ENCODE measurements around the gene ANAPC10.
A peak's percentile ranks its signal among the peaks of the same experiment; 100 is the strongest.

The ANAPC10 gene

DNA sequence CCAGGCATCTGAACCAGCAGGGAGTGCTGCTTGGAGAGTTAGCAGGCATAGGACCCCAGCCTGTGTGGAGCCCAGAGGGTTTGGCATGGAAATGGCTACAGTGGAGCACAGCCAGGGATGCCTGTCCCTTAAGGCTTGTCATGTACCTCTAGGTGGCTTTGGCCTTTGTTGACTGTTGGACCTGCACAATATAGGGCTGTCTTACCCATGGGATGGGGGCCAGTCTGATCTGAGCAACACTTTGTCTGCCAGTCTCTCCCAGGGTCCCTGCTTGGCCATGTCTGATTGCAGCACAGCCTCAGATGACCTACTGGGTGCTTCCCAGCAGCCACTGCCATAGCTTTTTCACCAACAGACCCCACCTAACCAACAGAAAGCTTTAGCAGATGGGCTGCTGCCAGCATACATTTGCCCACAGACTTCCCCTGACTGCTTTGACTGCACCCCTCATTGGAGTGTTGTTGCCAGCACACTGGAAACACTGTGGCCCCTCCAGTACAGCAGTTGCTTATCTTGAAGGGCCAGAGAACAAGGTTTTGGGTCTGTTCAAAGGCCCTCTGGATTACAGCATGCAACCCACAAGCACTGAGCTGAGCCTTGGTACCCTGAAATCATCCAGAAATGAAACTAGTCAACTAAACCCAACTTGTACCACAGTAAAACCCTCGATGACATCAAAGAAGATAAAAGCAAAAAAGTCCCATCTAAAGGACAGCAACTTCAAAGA, 22.1 kb downstream of the ANAPC10 start:
- no peak for FAIRE-seq
- TF ChIP-seq PAX5 (IDR thresholded peaks at IDR 0.05; ENCODE audit: insufficient read depth, low read length, severe bottlenecking) = no peak
- no peak for TF ChIP-seq POU2F2 (IDR thresholded peaks at IDR 0.05; ENCODE audit: low read depth, low read length)
- TF ChIP-seq SPI1 (IDR thresholded peaks at IDR 0.05; ENCODE audit: low read depth, low read length) = no peak
- no peak for TF ChIP-seq POLR2AphosphoS5 (IDR thresholded peaks at IDR 0.05; ENCODE audit: low read depth, low read length)
- TF ChIP-seq TAF1 (IDR thresholded peaks at IDR 0.05; ENCODE audit: low read depth, low read length) = no peak
- TF ChIP-seq POLR2A (IDR thresholded peaks at IDR 0.05; ENCODE audit: low read depth, low read length) = no peak
- DNase-seq (ENCODE audit: insufficient read length, low spot score) = no peak

GRCh38 chr4:145071560-145071959, 26.4 kb downstream of the ANAPC10 start:
- FAIRE-seq (no peak), DNase-seq (ENCODE audit: insufficient read length, low spot score) (no peak)
- TF ChIP-seq POU2F2 (IDR thresholded peaks at IDR 0.05; ENCODE audit: low read depth, low read length) (no peak), TAF1 (IDR thresholded peaks at IDR 0.05; ENCODE audit: low read depth, low read length) (no peak), POLR2A (IDR thresholded peaks at IDR 0.05; ENCODE audit: low read depth, low read length) (no peak), POLR2AphosphoS5 (IDR thresholded peaks at IDR 0.05; ENCODE audit: low read depth, low read length) (no peak)

GRCh38 chr4:145069361-145069760, 28.6 kb downstream of the ANAPC10 start:
- TF ChIP-seq POLR2AphosphoS5 (IDR thresholded peaks at IDR 0.05; ENCODE audit: low read depth, low read length) = no peak
- no peak for TF ChIP-seq POU2F2 (IDR thresholded peaks at IDR 0.05; ENCODE audit: low read depth, low read length)
- DNase-seq (ENCODE audit: insufficient read length, low spot score) (no peak), FAIRE-seq (no peak)

GRCh38 chr4:145066063-145066501, 31.9 kb downstream of the ANAPC10 start:
- TF ChIP-seq PAX5 (IDR thresholded peaks at IDR 0.05; ENCODE audit: insufficient read depth, low read length, severe bottlenecking) (no peak), TAF1 (IDR thresholded peaks at IDR 0.05; ENCODE audit: low read depth, low read length) (no peak), POLR2A (IDR thresholded peaks at IDR 0.05; ENCODE audit: low read depth, low read length) (no peak), POU2F2 (IDR thresholded peaks at IDR 0.05; ENCODE audit: low read depth, low read length) (no peak), SPI1 (IDR thresholded peaks at IDR 0.05; ENCODE audit: low read depth, low read length) (no peak), POLR2AphosphoS5 (IDR thresholded peaks at IDR 0.05; ENCODE audit: low read depth, low read length) (no peak)
- FAIRE-seq = no peak
- no peak for DNase-seq (ENCODE audit: insufficient read length, low spot score)

- TF ChIP-seq POU2F2 (IDR thresholded peaks at IDR 0.05; ENCODE audit: low read depth, low read length) (no peak), TAF1 (IDR thresholded peaks at IDR 0.05; ENCODE audit: low read depth, low read length) (no peak)
- FAIRE-seq (peak; percentile 56), DNase-seq (ENCODE audit: insufficient read length, low spot score) (no peak)
Measured at GRCh38 chr4:145061318-145061920, 36.6 kb downstream of the ANAPC10 start.

GRCh38 chr4:145058256-145058655, 39.7 kb downstream of the ANAPC10 start:
- FAIRE-seq = no peak
- TF ChIP-seq POLR2A (IDR thresholded peaks at IDR 0.05; ENCODE audit: low read depth, low read length) (no peak), TAF1 (IDR thresholded peaks at IDR 0.05; ENCODE audit: low read depth, low read length) (no peak), PAX5 (IDR thresholded peaks at IDR 0.05; ENCODE audit: insufficient read depth, low read length, severe bottlenecking) (no peak), POLR2AphosphoS5 (IDR thresholded peaks at IDR 0.05; ENCODE audit: low read depth, low read length) (no peak)
- no peak for DNase-seq (ENCODE audit: insufficient read length, low spot score)

- DNase-seq (ENCODE audit: insufficient read length, low spot score) (no peak), FAIRE-seq (no peak)
- TF ChIP-seq SPI1 (IDR thresholded peaks at IDR 0.05; ENCODE audit: low read depth, low read length) (no peak), POU2F2 (IDR thresholded peaks at IDR 0.05; ENCODE audit: low read depth, low read length) (no peak), TAF1 (IDR thresholded peaks at IDR 0.05; ENCODE audit: low read depth, low read length) (no peak), POLR2AphosphoS5 (IDR thresholded peaks at IDR 0.05; ENCODE audit: low read depth, low read length) (no peak), PAX5 (IDR thresholded peaks at IDR 0.05; ENCODE audit: insufficient read depth, low read length, severe bottlenecking) (no peak), POLR2A (IDR thresholded peaks at IDR 0.05; ENCODE audit: low read depth, low read length) (no peak)
Measured at GRCh38 chr4:145056325-145057130, 41.5 kb downstream of the ANAPC10 start.

DNA sequence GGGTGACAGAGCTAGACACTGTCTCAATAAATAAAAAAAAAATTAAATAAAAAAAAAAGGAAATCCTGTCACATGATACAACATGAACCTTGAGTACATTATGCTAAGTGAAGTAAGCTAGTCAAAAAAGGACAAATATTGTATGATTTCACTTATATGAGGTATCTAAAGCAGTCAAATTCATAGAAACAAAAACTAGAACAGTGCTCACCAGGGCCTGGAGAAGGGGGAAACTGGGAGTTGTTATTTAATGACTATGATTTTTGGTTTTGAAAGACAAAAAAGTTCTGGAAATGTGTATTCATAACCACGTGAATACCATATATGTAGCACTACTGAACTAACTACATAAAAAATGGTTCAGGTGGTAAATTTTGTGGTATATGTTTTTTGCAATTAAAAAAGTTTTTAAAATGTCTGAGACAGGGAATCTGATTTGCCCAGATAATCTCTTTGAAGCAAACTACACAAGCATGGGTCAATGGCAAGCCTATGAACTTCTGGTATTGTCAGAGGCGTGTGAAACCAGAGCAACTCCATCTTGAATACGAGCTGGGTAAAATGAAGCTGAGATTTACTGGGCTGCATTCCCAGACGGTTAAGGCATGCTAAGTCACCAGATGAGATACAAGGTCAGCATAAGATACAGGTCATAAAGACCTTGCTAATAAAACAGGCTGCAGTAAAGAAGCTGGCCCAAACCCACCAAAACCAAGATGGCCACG, 42.3 kb downstream of the ANAPC10 start:
- TF ChIP-seq POLR2A (IDR thresholded peaks at IDR 0.05; ENCODE audit: low read depth, low read length) (no peak), TAF1 (IDR thresholded peaks at IDR 0.05; ENCODE audit: low read depth, low read length) (no peak), POU2F2 (IDR thresholded peaks at IDR 0.05; ENCODE audit: low read depth, low read length) (no peak), SPI1 (IDR thresholded peaks at IDR 0.05; ENCODE audit: low read depth, low read length) (no peak), POLR2AphosphoS5 (IDR thresholded peaks at IDR 0.05; ENCODE audit: low read depth, low read length) (no peak), PAX5 (IDR thresholded peaks at IDR 0.05; ENCODE audit: insufficient read depth, low read length, severe bottlenecking) (no peak)
- no peak for FAIRE-seq
- DNase-seq (ENCODE audit: insufficient read length, low spot score) = no peak

- DNase-seq (ENCODE audit: insufficient read length, low spot score) = no peak
- FAIRE-seq = no peak
- TF ChIP-seq POU2F2 (IDR thresholded peaks at IDR 0.05; ENCODE audit: low read depth, low read length) = no peak
- no peak for TF ChIP-seq POLR2AphosphoS5 (IDR thresholded peaks at IDR 0.05; ENCODE audit: low read depth, low read length)
- no peak for TF ChIP-seq SPI1 (IDR thresholded peaks at IDR 0.05; ENCODE audit: low read depth, low read length)
- TF ChIP-seq POLR2A (IDR thresholded peaks at IDR 0.05; ENCODE audit: low read depth, low read length) = no peak
- TF ChIP-seq TAF1 (IDR thresholded peaks at IDR 0.05; ENCODE audit: low read depth, low read length) = no peak
- TF ChIP-seq PAX5 (IDR thresholded peaks at IDR 0.05; ENCODE audit: insufficient read depth, low read length, severe bottlenecking) = no peak
Measured at GRCh38 chr4:145049241-145049640, 48.8 kb downstream of the ANAPC10 start.
